GM18907 (cell line): ENCODE measurements around the gene BLOC1S1.
"Not testable (repeated sequence)": the region's sequence is repeated elsewhere in the genome, so short reads cannot be mapped to it uniquely, and the experiment has no call there.

Experiments
- ATAC-seq: cut with Tn5 transposase; IDR thresholded peaks from one replicate; pipeline ENCODE4 v1.9.1; 2021; ENCODE audit warnings: mild to moderate bottlenecking, moderate library complexity; ENCODE audit not compliant: unreplicated experiment

Gene BLOC1S1

DNA sequence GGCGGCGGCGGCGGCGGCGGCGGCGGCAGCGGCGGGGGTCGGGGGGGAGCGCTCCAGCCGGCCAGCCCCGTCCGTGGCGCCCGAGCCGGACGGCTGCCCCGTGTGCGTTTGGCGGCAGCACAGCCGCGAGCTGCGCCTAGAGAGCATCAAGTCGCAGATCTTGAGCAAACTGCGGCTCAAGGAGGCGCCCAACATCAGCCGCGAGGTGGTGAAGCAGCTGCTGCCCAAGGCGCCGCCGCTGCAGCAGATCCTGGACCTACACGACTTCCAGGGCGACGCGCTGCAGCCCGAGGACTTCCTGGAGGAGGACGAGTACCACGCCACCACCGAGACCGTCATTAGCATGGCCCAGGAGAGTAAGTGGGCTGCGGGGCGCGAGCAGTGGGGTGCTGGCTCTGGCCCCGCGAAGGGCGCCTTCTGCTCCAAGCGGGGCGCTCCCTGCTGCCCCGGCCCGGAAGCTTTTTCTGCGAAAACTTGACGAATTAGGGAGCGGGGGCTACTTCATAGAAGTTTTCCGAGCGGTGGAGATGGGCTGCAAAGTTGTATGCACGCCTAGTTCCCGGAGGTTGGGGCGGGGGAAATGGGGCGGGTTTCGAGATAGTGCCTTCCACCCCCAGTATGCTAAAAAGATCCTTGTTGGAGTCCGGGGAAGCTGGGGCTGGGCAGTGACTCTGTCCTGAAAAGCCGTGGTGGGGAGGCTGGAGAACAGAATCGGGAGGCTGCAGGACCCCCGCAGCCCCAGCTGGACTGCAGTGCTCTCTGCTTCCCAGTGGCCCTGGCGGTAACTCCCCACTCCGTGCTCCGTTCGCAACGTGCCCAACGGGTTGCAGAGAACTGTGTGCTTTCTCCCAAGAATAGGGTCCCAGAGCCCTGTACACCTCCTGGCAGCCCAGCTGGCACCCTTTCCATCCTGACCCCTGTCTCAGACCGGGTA is 27.8 kb downstream of the BLOC1S1 start:
- ATAC-seq, result peak; percentile 50

DNA sequence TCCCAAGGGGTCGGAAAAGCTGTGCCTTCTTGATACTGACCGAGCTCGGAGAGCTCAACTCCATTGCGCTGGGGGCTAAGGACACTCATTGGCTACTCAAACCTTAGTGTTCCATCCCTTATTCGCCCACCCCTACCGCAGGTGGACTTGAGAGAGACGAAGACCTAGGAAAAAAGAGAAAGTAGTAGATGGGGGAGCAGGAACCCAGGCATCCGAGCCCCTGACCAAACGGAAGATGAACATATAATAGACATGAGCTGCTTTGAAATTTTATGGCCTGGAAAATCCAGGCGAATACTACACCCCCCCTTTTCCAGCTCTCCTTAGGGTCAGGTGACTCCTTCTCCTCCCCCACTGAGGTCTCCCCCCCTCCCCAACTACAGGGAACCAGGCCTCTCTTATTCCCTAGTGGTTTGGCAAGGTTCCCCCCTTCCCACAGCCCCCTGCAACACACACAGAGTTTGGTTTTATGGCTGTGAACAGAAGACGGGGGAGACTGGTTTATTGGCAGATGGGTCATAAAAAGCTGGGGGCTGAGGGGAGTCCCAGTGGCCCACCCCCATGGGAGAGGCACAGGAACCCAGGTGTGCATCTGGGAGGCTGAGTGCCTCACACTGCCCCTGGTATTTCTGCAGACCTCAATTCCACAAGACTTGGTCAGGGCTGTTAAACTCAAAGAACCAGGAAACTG is 28.6 kb downstream of the BLOC1S1 start:
- no peak for ATAC-seq

DNA sequence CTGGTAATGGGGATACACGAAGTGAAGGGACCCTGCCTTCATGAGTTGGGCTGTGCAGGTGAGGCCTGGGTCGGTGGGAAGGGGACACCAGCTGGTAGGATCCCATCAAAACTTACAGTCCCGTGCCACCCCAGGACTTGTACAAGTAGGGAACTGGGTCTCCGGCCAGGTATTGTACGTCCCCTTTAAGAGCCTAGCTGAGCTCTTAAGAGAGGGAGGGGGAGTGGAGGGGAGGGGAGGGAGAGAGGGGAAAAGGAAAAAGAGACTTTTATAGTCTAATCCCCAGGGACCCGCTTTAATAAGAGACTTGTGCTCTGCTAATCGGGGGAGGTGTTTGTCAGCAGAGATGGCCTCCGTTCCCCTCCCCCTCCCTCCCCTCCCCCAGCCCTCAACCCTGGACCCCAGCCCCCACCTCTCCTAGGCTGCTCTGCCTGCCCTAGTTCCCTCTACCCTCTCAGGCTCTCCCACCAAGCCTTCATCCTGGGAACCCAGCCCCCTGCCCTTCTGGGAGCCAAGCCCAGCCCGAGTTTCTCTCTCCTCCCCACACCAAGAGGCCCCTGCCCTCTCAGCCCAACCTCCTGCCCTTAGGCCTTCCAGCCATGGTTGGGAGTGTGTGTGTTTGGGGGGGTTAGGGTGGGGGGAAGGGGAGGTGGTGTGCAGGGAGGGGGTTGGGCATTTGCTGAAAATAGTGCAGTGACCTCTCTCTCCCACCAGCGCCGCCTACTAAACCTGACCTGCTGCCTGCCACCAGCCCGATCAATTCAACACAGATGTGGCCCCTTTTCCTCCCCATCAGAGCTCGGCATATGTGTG is 29.7 kb downstream of the BLOC1S1 start:
- no peak for ATAC-seq

DNA sequence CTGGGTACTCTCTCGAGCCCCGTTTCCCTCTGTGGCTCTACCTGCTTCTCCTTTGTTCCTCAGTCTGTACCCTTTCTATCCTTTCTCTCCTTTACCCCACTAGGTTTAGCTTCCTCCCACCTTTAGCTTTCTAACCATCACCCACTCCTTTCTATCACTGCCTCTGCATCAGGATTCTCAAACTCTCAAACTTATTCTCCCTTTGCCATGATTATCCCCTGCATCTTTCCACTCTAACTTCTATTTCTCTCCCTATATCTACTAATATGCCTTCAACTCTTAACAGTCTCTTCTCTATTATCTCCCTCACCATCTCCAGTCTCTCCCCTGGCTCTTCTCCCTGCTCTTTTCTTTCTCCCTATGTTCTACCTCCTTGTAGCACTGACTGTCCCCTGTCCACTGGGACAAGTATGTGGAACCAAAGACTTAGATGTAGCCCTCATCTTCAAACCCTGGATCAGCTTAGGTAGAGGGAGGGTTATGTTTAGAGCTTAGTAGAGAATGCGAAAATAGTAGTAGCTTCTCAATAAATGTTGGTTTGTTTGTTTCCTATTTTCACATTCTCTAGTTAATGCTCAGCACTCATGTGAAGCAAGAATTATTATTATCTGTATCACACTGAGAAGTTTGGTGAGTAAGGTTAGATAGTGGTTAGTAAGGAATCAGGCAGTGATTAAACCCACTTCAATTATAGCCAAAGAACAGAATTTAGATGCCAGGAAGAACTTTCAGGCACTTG is 30.5 kb downstream of the BLOC1S1 start:
- ATAC-seq, result no peak

DNA sequence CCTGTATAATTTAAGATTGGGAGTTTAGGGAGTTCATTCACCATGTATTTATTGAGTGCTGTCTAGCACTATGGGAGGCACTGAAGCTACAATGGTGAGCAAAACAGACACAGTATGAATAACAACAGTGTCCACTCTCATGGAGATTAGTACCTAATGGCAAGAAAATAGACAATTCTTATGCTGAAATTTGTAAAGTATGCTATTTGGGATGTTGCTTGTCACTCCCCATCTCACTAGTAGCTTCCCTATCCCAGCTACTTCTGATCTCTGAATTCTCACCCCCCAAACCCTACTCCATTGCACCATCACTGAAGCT is 31.0 kb downstream of the BLOC1S1 start:
- no peak for ATAC-seq

DNA sequence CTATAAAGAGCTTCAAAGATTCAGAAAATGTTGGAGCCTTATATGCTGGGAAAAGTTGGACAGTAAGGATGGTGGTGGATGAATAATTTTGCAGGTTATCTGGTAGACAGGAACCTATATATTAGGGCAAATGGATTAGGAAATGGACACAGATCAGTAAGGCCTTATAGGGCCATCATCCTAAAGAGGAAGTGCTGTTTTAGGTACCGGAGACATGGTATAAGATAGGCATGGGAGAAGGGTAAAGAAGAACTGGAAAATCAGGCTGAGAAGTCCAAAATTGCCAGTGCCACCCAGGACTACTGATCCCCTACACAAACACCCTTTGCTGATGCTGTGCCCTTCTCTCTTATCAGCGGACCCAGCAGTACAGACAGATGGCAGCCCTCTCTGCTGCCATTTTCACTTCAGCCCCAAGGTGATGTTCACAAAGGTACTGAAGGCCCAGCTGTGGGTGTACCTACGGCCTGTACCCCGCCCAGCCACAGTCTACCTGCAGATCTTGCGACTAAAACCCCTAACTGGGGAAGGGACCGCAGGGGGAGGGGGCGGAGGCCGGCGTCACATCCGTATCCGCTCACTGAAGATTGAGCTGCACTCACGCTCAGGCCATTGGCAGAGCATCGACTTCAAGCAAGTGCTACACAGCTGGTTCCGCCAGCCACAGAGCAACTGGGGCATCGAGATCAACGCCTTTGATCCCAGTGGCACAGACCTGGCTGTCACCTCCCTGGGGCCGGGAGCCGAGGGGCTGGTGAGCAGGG is 32.6 kb downstream of the BLOC1S1 start:
- no peak for ATAC-seq

DNA sequence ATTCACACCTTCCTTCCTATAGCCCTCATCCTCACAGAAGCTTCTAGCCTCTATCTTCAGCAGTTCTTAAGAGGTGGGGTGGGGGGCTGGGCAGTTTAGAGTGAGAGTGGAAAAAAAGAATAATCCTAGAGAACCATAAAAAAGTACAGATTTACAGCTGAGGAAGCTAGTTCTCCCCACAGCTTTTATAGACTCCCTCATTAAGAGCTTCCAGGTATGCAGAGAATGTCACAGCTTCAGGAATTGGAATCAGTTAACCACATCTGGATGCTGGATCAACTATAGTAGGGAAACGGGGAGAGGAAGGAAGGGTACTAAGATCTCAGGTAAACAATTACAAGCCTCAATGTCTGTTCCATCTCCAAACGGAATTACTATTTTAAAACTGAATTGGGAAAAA is 39.4 kb downstream of the BLOC1S1 start:
- no peak for ATAC-seq

DNA sequence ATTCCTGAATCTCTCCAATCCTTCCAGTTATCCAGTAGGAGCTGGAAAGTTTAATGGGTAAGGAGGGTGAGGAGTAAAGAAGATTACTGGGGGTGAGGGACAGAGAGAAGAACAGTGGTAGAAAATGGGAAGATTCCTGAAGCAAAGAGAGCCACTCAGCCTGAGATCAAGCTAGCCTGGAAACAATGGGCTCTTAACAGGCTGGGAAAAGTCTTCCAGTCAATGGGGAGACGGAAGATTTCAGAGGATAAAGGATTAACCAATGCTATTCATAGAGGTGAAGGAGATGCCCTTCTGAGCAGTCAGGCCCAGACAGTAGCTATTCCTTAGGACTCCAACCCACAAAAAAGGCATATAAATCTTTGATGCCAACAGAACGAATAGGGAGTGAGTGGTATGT is 41.9 kb downstream of the BLOC1S1 start:
- ATAC-seq, result no peak

DNA sequence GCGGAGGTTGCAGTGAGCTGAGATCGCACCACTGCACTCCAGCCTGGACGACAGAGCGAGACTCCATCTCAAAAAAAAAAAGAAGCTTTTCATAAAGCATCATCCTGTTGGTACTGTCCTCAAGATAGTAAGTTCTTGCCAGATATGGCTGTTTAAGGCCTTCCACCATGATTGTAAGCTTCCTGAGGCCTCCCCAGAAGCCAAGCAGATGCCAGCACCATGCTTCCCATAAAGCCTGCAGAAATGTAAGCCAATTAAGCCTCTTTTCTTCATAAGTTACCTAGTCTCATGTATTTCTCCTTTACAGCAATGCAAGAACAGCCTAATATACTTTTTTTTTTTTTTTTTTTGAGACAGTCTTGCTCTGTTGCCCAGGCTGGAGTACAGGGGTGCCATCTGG is 42.7 kb downstream of the BLOC1S1 start:
- not testable (repeated sequence) for ATAC-seq

DNA sequence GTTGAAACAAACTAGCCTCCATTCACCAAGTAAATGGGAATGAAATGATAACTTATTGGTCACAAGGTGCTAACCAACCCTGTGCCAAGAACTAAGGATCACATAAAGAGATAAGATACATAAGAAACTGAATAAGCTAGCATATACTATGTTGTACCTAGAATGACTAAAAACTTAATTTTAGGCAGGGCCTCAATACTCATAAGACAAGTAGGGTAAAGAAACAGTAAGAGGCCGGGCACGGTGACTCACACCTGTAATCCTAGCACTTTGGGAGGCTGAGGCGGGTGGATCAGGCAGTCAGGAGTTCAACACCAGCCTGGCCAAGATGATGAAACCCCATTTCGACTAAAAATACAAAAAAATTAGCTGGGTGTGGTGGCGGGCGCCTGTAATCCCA is 44.8 kb downstream of the BLOC1S1 start:
- no peak for ATAC-seq

DNA sequence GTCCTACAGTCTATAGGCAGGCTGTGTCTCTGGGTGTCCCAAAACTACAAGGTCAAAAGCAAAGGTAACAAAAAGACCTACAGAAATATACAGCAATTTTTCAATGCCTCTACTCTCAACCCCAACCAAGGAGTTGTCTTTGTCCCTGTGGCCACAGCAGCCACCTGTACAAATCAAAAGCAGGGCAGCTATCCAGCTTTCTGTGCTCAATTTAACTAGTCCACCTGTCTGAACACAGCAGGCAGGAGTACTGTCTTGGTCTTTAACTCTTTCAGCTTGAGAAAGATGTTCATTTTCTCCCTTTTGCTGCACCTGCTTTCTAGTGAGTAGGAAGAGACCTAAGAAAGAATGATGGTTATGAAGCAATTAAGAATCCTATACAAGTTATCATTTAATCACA is 46.8 kb downstream of the BLOC1S1 start:
- no peak for ATAC-seq

DNA sequence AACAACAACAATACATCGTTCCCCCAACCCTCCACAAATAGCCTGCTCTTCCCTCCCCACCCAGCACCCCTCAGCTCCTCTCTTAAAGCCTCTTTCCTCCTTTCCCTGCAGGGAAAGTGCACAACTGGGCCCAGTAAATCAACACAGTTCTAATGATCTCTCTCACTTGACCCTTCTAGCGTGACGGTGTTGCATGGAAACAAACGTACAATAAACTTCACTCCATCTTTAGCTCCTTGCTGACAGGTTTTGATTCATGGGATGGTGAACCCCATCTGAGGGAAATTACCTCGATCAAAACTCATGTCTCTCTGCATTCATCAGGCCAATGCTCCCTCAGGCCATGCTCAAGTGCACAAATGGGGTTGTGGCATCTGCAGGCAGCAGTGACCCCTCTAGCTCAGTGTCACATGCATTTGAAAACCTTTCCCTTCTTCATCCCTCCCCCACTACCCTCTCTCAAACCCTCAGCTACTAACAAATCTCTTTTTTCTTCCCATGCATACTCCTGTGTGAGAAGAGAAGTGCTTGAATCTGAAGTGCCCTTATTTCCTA is 50.0 kb downstream of the BLOC1S1 start:
- no peak for ATAC-seq

DNA sequence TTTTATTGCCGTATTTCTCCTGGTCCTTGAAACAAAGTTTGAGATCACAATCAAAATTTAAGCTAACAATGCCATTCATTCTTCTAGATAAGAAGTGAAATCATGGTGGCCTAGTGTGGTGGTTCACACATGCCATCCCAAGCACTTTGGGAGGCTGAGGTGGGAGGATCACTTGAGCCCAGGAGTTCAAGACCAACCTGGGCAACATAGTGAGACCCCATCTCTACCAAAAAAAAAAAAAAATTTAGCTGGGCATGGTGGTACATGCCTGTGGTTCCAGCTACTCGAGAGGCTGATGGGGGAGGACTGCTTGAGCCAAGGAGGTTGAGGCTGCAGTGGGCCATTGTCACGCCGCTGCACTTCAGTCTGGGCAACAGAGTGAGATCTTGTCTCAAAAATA is 51.3 kb downstream of the BLOC1S1 start:
- ATAC-seq, result no peak
